Measurements from ENCODE around the gene THAP8. TPM values are rescaled to one million over a fixed set of nuclear protein-coding genes. Genes with fewer than 3 reads are reported as not detected.

The THAP8 gene
- total and polyA plus RNA-seq, 2 of the 13 experiments (the other 11 are each of a cell fraction or from before 2014, with no cell fraction given) = 1.7 to 3.7 TPM

GRCh38 chr19:36054119-36054732 lies at the start of gene THAP8 (continued):
- no peak for TF ChIP-seq ARID2 (CRISPR knock-in tag; IDR thresholded peaks at IDR 0.05; ENCODE audit: borderline replicate concordance)
- TF ChIP-seq SMAD9 (CRISPR knock-in tag; IDR thresholded peaks at IDR 0.05) = no peak
- 0 out of 2 replicates have a peak, but pooled peaks have one; percentile 41 for TF ChIP-seq ZNF703 (CRISPR knock-in tag; IDR thresholded peaks at IDR 0.05; ENCODE audit: borderline replicate concordance)
- no peak for TF ChIP-seq FOXO4 (CRISPR knock-in tag; conservative IDR thresholded peaks at IDR 0.05)
- no peak for TF ChIP-seq ZNF530 (CRISPR knock-in tag; IDR thresholded peaks at IDR 0.05; ENCODE audit: low read depth)
- TF ChIP-seq SAP130 (CRISPR knock-in tag; IDR thresholded peaks at IDR 0.05; ENCODE audit: low read depth) = peak; percentile 71
- TF ChIP-seq ZNF709 (CRISPR knock-in tag; IDR thresholded peaks at IDR 0.05) = peak; percentile 79; the same call in 1 of the 2 replicates
- TF ChIP-seq TCF7 (IDR thresholded peaks at IDR 0.05; ENCODE audit: low read depth) = no peak
- no peak for TF ChIP-seq ZBTB49 (CRISPR knock-in tag; IDR thresholded peaks at IDR 0.05; ENCODE audit: borderline replicate concordance)
- peak; percentile 74; the same call in 1 of the 2 replicates for TF ChIP-seq ZFX (CRISPR knock-in tag; IDR thresholded peaks at IDR 0.05; ENCODE audit: low read depth)
- TF ChIP-seq CEBPG (CRISPR knock-in tag; IDR thresholded peaks at IDR 0.05) = no peak
- TF ChIP-seq RORA (CRISPR knock-in tag; IDR thresholded peaks at IDR 0.05) = no peak
- peak; percentile 84; the same call in 1 of the 2 replicates for TF ChIP-seq THAP7 (CRISPR knock-in tag; IDR thresholded peaks at IDR 0.05)
- TF ChIP-seq SRF (IDR thresholded peaks at IDR 0.05; ENCODE audit: low read depth, low read length) = no peak
- TF ChIP-seq HES4 (CRISPR knock-in tag; IDR thresholded peaks at IDR 0.05; ENCODE audit: borderline replicate concordance) = peak; percentile 71; the same call in 1 of the 2 replicates
- no peak for TF ChIP-seq AHR (CRISPR knock-in tag; IDR thresholded peaks at IDR 0.05)
- peak; percentile 48; the same call in 1 of the 2 replicates for TF ChIP-seq MAZ (IDR thresholded peaks at IDR 0.05; ENCODE audit: borderline replicate concordance, low read depth, low read length)
- TF ChIP-seq MAZ (CRISPR knock-in tag; IDR thresholded peaks at IDR 0.05; ENCODE audit: low read depth) = peak; percentile 87
- TF ChIP-seq ZNF704 (CRISPR knock-in tag; IDR thresholded peaks at IDR 0.05; ENCODE audit: borderline replicate concordance) = no peak; the same call in 1 of the 2 replicates
- no peak for TF ChIP-seq ATF5 (CRISPR knock-in tag; IDR thresholded peaks at IDR 0.05; ENCODE audit: low read depth)
- TF ChIP-seq ONECUT2 (CRISPR knock-in tag; IDR thresholded peaks at IDR 0.05) = no peak
- no peak for TF ChIP-seq ZEB1 (IDR thresholded peaks at IDR 0.05; ENCODE audit: insufficient replicate concordance, low read depth)
- peak; percentile 15; the same call in 1 of the 2 replicates for TF ChIP-seq ZNF772 (CRISPR knock-in tag; IDR thresholded peaks at IDR 0.05)
